PC-3 (cell line): ENCODE measurements around the gene OPN1MW3.
"Not testable (repeated sequence)": the region's sequence is repeated elsewhere in the genome, so short reads cannot be mapped to it uniquely, and the experiment has no call there.

Experiments
- EZH2 ChIP-seq: fragments of 300-600 bp; sonication (generic); IDR thresholded peaks from one replicate; pipeline ENCODE4 v1.6.1; 2017; ENCODE audit warnings: antibody characterized with exemption, mild to moderate bottlenecking, low read length; ENCODE audit not compliant: unreplicated experiment
- TF ChIP-seq, protein P1 (sequence below): fragments of 300-600 bp; sonication (generic); conservative IDR thresholded peaks from 2 replicates; pipeline ENCODE4 v1.5.1; 2017; ENCODE audit warnings: antibody characterized with exemption, low read depth, mild to moderate bottlenecking, low read length

DNA sequence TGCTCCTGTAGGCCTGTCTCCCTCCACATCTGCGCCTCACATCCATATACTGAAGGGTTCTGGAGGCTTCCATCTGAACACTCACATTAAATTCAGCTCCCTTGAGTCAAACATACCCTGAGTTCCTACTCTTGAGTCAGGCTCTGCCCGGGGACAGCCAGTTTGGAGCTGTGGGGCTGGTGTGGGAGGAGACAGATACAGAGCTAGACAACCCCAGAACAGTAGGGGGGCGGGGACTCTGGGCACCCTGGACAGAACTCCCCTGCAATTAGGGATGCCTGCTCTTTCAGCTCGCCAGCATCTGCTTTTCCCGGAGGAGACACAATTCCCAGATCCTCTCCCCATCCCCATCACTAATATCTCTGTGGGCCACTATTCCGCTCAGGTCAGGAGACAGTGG is 32.1 kb upstream of the OPN1MW3 start:
- TF ChIP-seq EZH2, result not testable (repeated sequence)
- TF ChIP-seq, protein P1, sequence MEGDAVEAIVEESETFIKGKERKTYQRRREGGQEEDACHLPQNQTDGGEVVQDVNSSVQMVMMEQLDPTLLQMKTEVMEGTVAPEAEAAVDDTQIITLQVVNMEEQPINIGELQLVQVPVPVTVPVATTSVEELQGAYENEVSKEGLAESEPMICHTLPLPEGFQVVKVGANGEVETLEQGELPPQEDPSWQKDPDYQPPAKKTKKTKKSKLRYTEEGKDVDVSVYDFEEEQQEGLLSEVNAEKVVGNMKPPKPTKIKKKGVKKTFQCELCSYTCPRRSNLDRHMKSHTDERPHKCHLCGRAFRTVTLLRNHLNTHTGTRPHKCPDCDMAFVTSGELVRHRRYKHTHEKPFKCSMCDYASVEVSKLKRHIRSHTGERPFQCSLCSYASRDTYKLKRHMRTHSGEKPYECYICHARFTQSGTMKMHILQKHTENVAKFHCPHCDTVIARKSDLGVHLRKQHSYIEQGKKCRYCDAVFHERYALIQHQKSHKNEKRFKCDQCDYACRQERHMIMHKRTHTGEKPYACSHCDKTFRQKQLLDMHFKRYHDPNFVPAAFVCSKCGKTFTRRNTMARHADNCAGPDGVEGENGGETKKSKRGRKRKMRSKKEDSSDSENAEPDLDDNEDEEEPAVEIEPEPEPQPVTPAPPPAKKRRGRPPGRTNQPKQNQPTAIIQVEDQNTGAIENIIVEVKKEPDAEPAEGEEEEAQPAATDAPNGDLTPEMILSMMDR, result not testable (repeated sequence)
